ENCODE data around the gene SLC39A1.
A peak's percentile ranks its signal among the peaks of the same experiment; 100 is the strongest.

SLC39A1 gene

GRCh38 chr1:153946622-153947241 is 16.6 kb downstream of the SLC39A1 start, which contains the start of gene DENND4B:
Gene DENND4B (minus strand): TSS chr1:153946718. CDS start chr1:153944374, 2,344 bp downstream.
- DNase-seq, result peak; percentile 73 to 76

DNA sequence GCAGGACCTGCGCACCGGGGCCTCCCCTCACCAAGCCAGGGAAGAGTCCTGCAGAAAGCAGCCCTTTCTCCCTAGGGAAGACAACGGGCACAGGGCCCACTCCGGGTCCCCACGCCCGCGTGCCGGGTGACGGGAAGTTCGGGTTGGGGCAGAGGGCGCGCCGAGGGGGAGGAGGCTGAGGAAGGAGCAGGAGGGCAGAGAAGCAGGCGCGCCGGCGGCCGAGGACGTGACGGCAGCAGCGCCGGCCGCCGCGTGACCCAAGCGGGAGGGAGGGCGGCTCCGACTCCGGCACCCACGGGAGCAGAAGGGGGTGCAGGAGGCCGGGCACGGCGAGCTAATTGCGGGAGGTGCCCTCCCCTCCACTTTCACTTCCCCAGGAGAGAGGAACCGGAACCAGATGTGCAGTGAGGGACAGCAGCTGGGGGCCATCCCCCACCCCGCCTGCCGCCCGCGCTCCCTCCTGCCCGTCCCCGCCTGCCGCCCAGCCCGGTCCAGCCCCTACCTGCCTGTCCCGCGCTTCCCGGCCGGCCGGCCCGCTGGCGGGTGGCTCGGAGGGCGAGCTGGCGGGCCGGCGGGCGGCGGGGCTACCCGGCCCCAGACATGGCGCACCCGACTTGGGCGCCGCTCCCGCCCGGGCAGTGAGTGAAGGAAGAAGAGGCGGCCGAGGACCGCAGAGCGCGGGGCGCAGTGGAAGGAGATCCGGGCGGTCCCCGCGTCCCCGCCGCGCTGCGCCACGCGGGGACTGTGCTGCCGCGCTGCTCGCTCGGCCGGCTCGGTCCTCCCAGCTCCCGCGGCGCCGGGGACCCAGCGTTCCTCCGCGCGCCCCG is 17.3 kb downstream of the SLC39A1 start:
- DNase-seq, result peak; percentile 86 to 89

GRCh38 chr1:153945131-153945794 is 18.1 kb downstream of the SLC39A1 start:
- peak; percentile 75 to 81 for DNase-seq

DNA sequence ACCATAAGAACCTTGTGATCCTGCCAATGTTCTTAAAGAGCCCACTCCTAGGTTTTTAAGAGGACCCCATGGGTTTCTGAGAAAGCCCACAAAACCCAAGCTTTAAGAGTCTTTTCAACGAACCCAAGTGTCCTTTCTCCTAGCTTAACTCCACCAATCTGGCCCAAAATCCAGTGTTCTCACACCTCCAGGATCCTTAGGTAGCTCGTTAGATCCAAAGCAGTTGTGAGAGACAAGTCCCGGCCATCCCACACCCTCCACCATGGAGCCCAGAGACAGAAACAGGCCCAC is 18.6 kb downstream of the SLC39A1 start:
- no peak for DNase-seq

GRCh38 chr1:153944005-153944826 is 19.1 kb downstream of the SLC39A1 start:
- DNase-seq, result no peak

DNA sequence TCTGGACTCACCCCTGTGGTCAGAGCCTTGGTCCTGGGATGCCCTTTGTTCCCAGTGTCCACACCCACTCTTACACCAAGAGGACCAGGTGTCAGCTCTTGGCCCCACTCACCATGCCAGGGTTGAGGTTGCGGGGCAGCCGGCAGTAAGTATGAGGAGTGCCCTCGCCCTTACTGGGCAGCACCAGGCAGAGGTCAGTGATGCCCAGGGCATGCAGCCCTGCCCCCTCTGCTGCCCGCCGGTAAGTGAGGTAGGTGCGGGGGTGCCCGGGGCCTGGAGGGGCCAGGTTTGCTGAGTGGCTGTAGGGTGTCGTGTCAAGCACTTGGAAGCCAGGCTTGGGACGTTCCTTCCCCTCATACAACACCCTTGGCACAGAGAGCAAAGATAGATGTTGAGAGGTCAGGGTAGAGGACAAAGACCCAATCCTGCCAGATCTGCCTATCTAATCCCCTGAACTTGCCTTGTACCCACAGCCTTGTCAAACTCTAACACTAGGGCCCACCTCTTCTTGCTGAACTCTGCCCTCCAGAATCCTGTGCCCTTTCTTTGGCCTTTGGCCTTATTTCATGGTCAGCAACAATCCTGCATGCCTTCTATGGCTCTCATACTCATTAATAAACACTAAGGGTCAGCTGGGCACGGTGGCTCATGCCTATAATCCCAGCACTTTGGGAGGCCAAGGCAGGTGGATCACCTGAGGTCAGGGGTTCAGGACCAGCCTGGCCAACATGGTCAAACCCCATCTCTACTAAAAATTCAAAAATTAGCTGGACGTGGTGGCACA is 20.4 kb downstream of the SLC39A1 start:
- DNase-seq, result no peak

- no peak for DNase-seq
These were observed 21.3 kb downstream of the SLC39A1 start for GRCh38 chr1:153941826-153942725.

- no peak for DNase-seq
These were observed 22.6 kb downstream of the SLC39A1 start for GRCh38 chr1:153940756-153941155.

GRCh38 chr1:153939476-153939875 is 23.9 kb downstream of the SLC39A1 start:
- no peak for DNase-seq

DNA sequence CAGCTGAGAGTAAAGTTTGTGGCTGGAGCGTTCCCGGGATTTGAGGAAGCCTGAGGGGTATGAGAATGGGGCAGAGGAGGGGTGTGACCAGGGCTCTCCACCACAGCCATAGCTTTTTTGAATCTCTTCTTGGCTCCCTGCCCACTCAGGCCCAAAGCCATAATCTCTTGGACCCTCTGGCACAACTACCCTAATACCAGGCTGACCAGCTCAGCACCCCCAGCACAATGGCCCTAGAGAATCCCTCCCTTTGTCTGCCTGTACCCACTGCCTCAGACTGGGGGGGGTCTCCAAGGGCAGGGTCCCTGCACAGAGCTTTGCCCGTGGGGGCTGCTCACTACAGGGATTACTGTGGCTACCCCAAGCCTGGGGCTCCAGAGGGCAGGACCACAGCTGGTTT is 24.3 kb downstream of the SLC39A1 start:
- DNase-seq, result no peak

- DNase-seq, result no peak
These were observed 26.0 kb downstream of the SLC39A1 start for GRCh38 chr1:153937331-153937730.

DNA sequence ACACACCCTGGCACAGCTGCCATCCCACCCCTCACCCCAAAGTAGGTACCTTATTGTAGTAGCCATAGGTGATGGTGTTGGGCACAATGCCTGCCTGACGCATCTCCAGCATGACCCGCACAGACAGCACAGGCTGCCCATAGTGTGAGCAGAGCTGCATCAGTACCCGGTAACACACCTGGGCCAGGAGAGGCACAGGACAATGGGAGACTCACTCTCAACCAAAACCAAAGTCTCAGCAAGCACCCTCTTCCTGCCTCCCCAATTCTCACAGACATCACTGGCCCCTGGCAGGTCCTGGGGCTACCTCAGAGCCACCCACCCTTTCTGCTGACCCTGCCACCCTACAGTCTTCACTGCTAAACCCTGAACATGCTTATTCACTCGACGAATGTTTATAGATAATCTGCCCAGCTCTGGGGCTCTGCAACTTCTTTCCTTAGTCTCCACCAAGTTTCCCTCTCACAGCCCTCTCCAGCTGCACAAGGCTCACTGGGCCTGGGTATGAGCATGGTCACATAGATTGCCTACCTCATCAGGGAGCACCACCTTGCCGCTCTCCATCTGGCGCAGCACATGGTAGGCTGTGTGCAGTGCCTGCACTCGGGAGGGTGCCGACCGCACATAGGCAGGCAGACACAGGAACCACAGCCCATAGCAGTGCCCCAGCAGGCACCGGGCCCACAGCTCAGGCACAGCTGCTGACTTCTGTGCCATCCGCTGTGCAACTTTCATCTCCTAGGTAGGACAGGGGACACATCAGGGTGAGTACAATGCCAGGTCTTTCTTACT is 27.1 kb downstream of the SLC39A1 start:
- DNase-seq, result no peak

DNA sequence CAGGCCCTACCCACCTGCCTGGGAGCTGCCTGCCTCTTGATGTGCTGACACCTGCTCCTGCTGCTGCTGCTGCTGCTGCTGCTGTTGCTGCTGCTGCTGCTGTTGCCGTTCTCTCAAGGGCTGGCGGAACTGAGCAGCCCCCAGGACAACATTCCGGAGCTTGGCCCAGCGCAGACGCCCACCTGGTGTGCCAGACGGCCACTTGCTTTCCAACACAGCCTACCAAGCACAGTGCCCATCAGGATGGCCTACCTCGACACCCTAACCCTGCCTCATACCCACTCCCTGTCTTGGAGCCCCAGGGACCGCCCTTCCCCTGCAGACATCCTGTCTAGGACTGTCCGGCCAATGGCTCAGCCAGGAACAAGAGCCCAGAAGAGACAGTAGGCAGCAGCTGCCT is 28.6 kb downstream of the SLC39A1 start:
- no peak for DNase-seq

- no peak for DNase-seq
These were observed 29.4 kb downstream of the SLC39A1 start for GRCh38 chr1:153933955-153934354.

- DNase-seq, result no peak
These were observed 29.9 kb downstream of the SLC39A1 start for GRCh38 chr1:153933430-153933829.

DNA sequence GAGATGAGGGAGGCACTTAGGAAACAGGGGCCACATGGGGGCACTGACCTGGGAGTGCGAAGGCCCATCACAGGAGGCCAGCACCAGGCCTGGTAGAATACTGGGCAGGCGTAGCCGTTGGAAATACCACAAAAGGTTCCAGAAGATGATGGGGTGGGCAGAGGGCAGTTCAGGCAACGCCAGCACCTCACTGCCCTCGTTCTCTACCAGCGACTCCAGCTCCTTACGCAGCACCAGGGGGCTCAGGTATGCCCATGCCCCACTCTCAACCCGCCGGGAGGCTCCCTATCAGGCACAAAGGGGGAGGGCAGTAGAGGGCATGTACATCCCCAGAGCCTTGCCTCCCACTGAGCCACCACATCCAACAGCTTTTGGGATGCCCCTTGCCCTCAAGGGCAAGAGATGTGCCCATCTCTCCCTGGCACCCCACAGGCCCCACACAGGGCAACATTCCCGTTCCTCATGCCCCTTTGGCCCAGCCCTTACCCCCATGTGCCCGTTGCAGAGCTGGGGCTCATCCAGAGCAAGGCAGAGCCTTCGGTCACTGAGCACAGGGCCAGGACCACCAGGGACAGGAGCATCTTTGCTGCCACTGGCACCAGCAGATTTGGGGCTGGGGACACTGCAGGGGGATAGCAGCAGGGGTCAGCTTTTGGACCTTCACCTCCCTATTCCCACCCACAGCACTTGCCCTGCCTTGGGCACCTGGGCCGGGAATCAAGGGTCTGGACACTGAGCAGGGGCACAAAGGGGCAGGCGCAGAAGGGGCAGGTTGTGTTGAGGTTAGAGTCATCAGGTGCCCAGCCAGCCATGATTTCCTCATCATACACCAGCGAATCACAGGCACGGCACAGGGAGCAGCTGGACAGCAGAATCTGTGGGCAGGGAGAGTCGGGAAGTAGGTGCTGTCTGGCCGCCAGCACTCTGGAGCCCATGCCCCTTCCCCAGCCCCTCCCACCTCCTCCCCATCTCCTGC is 30.9 kb downstream of the SLC39A1 start:
- no peak for DNase-seq

GRCh38 chr1:153929981-153930948 is 33.1 kb downstream of the SLC39A1 start:
- DNase-seq, result no peak

DNA sequence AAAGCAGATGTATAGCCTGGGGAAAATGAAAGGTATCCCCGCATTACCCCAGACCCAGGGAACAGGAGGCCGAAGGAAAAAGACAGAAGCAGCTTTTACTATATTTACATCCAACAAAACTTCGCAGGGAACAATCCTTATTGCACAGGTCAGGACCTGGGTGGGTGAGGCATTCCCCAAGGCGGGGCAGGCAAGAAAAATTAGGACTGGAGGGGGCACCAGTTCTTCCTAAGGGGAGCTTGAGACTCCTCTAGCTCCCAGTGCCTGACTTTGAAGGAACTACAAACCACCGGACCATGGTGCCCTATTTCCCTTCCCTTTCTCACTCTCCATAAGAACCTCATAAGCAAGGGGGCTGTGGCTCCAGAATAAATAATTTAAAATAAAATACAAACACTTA is 33.9 kb downstream of the SLC39A1 start:
- no peak for DNase-seq
